PFSK-1 (cell line): ENCODE measurements around the gene SNU13.

ENCODE experiments used
- FOXP2 ChIP-seq: optimal IDR thresholded peaks from 2 replicates; pipeline ENCODE3; 2011; ENCODE audit warnings: borderline replicate concordance, control low read depth, inconsistent platforms; ENCODE audit not compliant: insufficient read depth; ENCODE audit errors: extremely low read length, extremely low read depth
- POLR2AphosphoS5 ChIP-seq: IDR thresholded peaks from 2 replicates; pipeline ENCODE4 v1.6.1; 2012; ENCODE audit warnings: low read depth, mild to moderate bottlenecking, control low read depth, low read length, moderate library complexity
- REST ChIP-seq, 2 experiments: IDR thresholded peaks; 2 replicates each; pipeline versions ENCODE4 v1.6.1 to v1.8.0; 2011 to 2012; ENCODE audit warnings: low read depth in 2 of 2, low read length in 2 of 2, control low read depth in 1 of 2, inconsistent platforms in 1 of 2, mild to moderate bottlenecking in 1 of 2, moderate library complexity in 1 of 2; ENCODE audit not compliant: insufficient read depth in 1 of 2
- SIN3A ChIP-seq: IDR thresholded peaks from 2 replicates; pipeline ENCODE4 v1.6.1; 2012; ENCODE audit warnings: mild to moderate bottlenecking, low read length, moderate library complexity, borderline replicate concordance; ENCODE audit not compliant: insufficient read depth
- TAF1 ChIP-seq: IDR thresholded peaks from 2 replicates; pipeline ENCODE4 v1.6.1; 2012; ENCODE audit warnings: low read length, control low read depth, borderline replicate concordance; ENCODE audit not compliant: insufficient read depth

SNU13 gene

GRCh38 chr22:41664951-41665350 is 23.7 kb downstream of the SNU13 start:
- TF ChIP-seq SIN3A (no peak), REST (IDR thresholded peaks at IDR 0.05; ENCODE audit: insufficient read depth in 1 of 2, low read depth in 2 of 2, low read length in 2 of 2) (no peak), POLR2AphosphoS5 (no peak; the same call in 1 of the 2 replicates), TAF1 (no peak), FOXP2 (no peak)

- TF ChIP-seq SIN3A (no peak), POLR2AphosphoS5 (no peak), FOXP2 (no peak), REST (IDR thresholded peaks at IDR 0.05; ENCODE audit: insufficient read depth in 1 of 2, low read depth in 2 of 2, low read length in 2 of 2) (no peak), TAF1 (no peak)
Observed at GRCh38 chr22:41664490-41664889, 24.2 kb downstream of the SNU13 start.

- TF ChIP-seq POLR2AphosphoS5 (no peak), SIN3A (no peak), FOXP2 (no peak), TAF1 (no peak), REST (IDR thresholded peaks at IDR 0.05; ENCODE audit: insufficient read depth in 1 of 2, low read depth in 2 of 2, low read length in 2 of 2) (no peak)
Observed at GRCh38 chr22:41661713-41662112, 27.0 kb downstream of the SNU13 start.

GRCh38 chr22:41661088-41661487 is 27.6 kb downstream of the SNU13 start:
- no peak for TF ChIP-seq TAF1
- no peak for TF ChIP-seq REST (IDR thresholded peaks at IDR 0.05; ENCODE audit: insufficient read depth in 1 of 2, low read depth in 2 of 2, low read length in 2 of 2)
- no peak for TF ChIP-seq SIN3A
- no peak for TF ChIP-seq FOXP2
- no peak for TF ChIP-seq POLR2AphosphoS5

- TF ChIP-seq POLR2AphosphoS5 (no peak), TAF1 (no peak), REST (IDR thresholded peaks at IDR 0.05; ENCODE audit: insufficient read depth in 1 of 2, low read depth in 2 of 2, low read length in 2 of 2) (no peak), SIN3A (no peak), FOXP2 (no peak)
Observed at GRCh38 chr22:41660416-41660815, 28.3 kb downstream of the SNU13 start.
